ENCODE measurements around the gene IL13RA2. TPM values are rescaled to one million over a fixed set of nuclear protein-coding genes. Genes with fewer than 3 reads are reported as not detected.

Gene IL13RA2
- total RNA-seq, 1 donor from 2014 or later = not detected

DNA sequence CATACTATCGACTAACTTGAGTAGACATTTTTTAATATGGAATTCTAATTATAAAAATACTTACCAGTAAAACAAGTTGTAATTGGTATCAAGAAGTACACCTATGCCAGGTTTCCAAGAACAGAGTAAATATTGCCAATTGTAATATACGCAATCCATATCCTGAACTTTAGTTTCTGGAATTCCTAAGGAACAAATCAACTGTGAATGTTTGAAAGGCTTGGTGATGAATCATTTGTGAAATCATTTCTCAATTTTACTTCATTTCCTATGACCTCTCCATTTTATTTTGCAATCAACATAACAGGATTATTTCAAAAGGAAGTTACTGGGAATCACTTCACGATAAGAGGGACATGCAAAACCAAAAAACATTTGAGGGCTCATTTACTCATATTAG lies 3.7 kb downstream of the IL13RA2 start:
- peaks cover 5% of the 10 kb centered on the region for H3K9me3 Mint-ChIP-seq (ENCODE audit: low read depth)
- H3K4me1 Mint-ChIP-seq (ENCODE audit: low read depth) = peaks cover 6% of the 10 kb centered on the region
- TF ChIP-seq CTCF (IDR thresholded peaks at IDR 0.05; ENCODE audit: unreplicated experiment) = no peak
- no peak for DNase-seq (ENCODE audit: low spot score, unreplicated experiment)
- no peaks in the 10 kb centered on the region for H3K36me3 Mint-ChIP-seq (ENCODE audit: insufficient read depth)
- H3K27ac Mint-ChIP-seq = no peak overlapping the region
- H3K27me3 Mint-ChIP-seq = no peaks in the 10 kb centered on the region
- H3K4me3 Mint-ChIP-seq (ENCODE audit: low read depth) = no peak overlapping the region

GRCh38 chrX:115011428-115011827 lies 6.0 kb downstream of the IL13RA2 start:
- DNase-seq (ENCODE audit: low spot score, unreplicated experiment) = no peak
- TF ChIP-seq CTCF (IDR thresholded peaks at IDR 0.05; ENCODE audit: unreplicated experiment) = no peak
- Mint-ChIP-seq H3K36me3 (ENCODE audit: insufficient read depth) (no peaks in the 10 kb centered on the region), H3K27ac (no peak overlapping the region), H3K4me3 (ENCODE audit: low read depth) (no peak overlapping the region), H3K9me3 (ENCODE audit: low read depth) (peaks cover 3% of the 10 kb centered on the region), H3K4me1 (ENCODE audit: low read depth) (peaks cover 6% of the 10 kb centered on the region), H3K27me3 (no peaks in the 10 kb centered on the region)

DNA sequence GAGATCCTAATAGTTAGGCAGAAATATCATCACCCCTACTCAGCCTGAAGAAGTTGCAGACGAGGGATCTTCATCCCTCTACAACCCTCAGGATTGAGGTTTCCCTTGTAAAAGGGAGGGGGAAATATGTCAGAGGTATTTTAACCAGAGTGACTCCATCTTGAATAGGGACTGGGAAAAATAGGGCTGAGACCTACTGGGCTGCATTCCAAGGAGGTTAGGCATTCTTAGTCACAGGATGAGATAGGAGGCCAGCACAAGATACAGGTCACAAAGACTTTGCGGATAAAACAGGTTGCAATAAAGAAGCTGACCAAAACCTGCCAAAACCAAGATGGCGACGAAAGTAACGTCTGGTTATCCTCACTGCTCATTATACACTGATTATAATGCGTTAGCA lies 17.5 kb downstream of the IL13RA2 start:
- TF ChIP-seq CTCF (IDR thresholded peaks at IDR 0.05; ENCODE audit: unreplicated experiment) = no peak
- no peak overlapping the region for H3K4me3 Mint-ChIP-seq (ENCODE audit: low read depth)
- H3K27ac Mint-ChIP-seq = no peak overlapping the region
- no peak for DNase-seq (ENCODE audit: low spot score, unreplicated experiment)
- H3K9me3 Mint-ChIP-seq (ENCODE audit: low read depth) = no peaks in the 10 kb centered on the region
- no peaks in the 10 kb centered on the region for H3K27me3 Mint-ChIP-seq
- H3K4me1 Mint-ChIP-seq (ENCODE audit: low read depth) = no peaks in the 10 kb centered on the region
- no peaks in the 10 kb centered on the region for H3K36me3 Mint-ChIP-seq (ENCODE audit: insufficient read depth)

- Mint-ChIP-seq H3K36me3 (ENCODE audit: insufficient read depth) (no peaks in the 10 kb centered on the region), H3K27me3 (no peaks in the 10 kb centered on the region), H3K4me3 (ENCODE audit: low read depth) (no peak overlapping the region), H3K27ac (no peak overlapping the region), H3K9me3 (ENCODE audit: low read depth) (no peaks in the 10 kb centered on the region), H3K4me1 (ENCODE audit: low read depth) (no peaks in the 10 kb centered on the region)
- no peak for TF ChIP-seq CTCF (IDR thresholded peaks at IDR 0.05; ENCODE audit: unreplicated experiment)
- no peak for DNase-seq (ENCODE audit: low spot score, unreplicated experiment)
Observed at GRCh38 chrX:114997779-114998178, 19.6 kb downstream of the IL13RA2 start.

DNA sequence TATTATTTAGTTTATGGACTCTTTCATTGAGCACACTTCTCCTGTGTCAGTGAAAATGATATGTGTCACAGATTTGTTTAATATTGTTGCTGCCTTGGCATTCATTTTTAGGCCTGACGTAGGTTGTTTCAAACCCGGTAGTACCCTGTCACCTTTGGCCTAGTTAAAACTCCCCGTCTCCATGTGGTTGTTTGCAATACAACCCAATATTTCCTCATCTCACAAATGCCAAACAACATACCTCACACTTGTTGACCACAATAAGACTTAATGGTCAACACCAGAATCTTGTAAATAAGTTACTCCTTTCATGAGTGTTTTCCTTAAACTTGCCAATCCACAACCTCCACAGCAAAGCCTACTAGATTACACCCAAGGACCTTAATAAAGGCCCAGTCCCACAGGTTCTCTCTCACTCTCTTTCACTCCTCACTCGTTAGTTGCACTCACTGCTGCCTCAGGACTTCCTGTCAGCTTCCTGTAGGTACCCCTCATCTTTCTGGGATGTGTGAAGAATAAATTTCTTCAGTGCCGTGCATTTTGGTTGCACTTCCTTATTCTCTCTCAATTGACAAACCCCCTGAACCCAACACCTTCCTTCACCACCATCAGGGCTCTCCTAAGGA lies 31.3 kb downstream of the IL13RA2 start:
- Mint-ChIP-seq H3K9me3 (ENCODE audit: low read depth) (peaks cover 6% of the 10 kb centered on the region), H3K4me1 (ENCODE audit: low read depth) (no peaks in the 10 kb centered on the region), H3K36me3 (ENCODE audit: insufficient read depth) (no peaks in the 10 kb centered on the region), H3K27me3 (no peaks in the 10 kb centered on the region), H3K27ac (no peak overlapping the region), H3K4me3 (ENCODE audit: low read depth) (no peak overlapping the region)
- TF ChIP-seq CTCF (IDR thresholded peaks at IDR 0.05; ENCODE audit: unreplicated experiment) = no peak
- DNase-seq (ENCODE audit: low spot score, unreplicated experiment) = no peak

Measured in progenitor cell of endocrine pancreas (in vitro differentiated cells).